Prostate gland (tissue), 2 donors: ENCODE results near the gene PDGFA. TPM values are rescaled to one million over a fixed set of nuclear protein-coding genes. Genes with fewer than 3 reads are reported as not detected.

Source experiments
- DNase-seq: peaks from one replicate; pipeline ENCODE4 v3.0.0-alpha.2; 2019; ENCODE audit warnings: low spot score
- H3K27ac ChIP-seq, 2 donors: fragments of 200-600 bp; sonication (generic); 2 replicates each; pipeline ENCODE4 v1.5.1; 2017 to 2019
- H3K27me3 ChIP-seq: fragments of 200-600 bp; sonication (generic); replicated peaks from 2 replicates; pipeline ENCODE4 v1.5.1; 2019; ENCODE audit not compliant: insufficient read depth
- H3K36me3 ChIP-seq, 2 donors: fragments of 200-600 bp; sonication (generic); 1 replicate in 1 of 2; 2 replicates in 1 of 2; pipeline versions ENCODE4 v1.5.1 to v1.8.1; 2017 to 2019
- H3K4me1 ChIP-seq: fragments of 200-600 bp; sonication (generic); replicated peaks from 2 replicates; pipeline ENCODE4 v1.5.1; 2019
- H3K4me3 ChIP-seq, 2 donors: fragments of 200-600 bp; sonication (generic); 2 replicates each; pipeline ENCODE4 v1.5.1; 2017 to 2019
- H3K9me3 ChIP-seq: fragments of 200-600 bp; sonication (generic); 2 replicates; pipeline ENCODE4 v1.5.1; 2017
- POLR2A ChIP-seq: fragments of 450-650 bp; IDR thresholded peaks from one replicate; pipeline ENCODE4 v1.6.1; 2016; ENCODE audit warnings: antibody characterized with exemption, mild to moderate bottlenecking
- POLR2AphosphoS5 ChIP-seq: sonication (generic); formaldehyde crosslinking; IDR thresholded peaks from one replicate; pipeline ENCODE4 v1.6.1; 2017; ENCODE audit warnings: antibody characterized with exemption
- WGBS: methylation state at CpG from one replicate; pipeline ENCODE4 v1.1.5; 2018; 5-methylcytosine and 5-hydroxymethylcytosine counted together
- intact Hi-C: fragments of 100-400 bp; cut with DNase I; formaldehyde crosslinking; loops from one replicate; pipeline ENCODE4 v1.14.2; 2022
- total RNA-seq, 2 donors: library from RNA; depleted of rRNA; stranded (reverse); fragments of >200 nt; gene quantifications; one replicate each; pipeline ENCODE4 v1.1.0, GENCODE V29; 2016
- TF ChIP-seq, protein P1 (sequence below), 4 experiments: fragments of 200-600 bp in 2 of 4; fragments of 450-650 bp in 2 of 4; sonication (generic) in 2 of 4; IDR thresholded peaks; 1 replicate in 3 of 4; 2 replicates in 1 of 4; pipeline ENCODE4 v1.5.1; 2016 to 2019; ENCODE audit warnings: antibody characterized with exemption in 4 of 4, mild to moderate bottlenecking in 2 of 4, moderate library complexity in 2 of 4

PDGFA gene
- total RNA-seq, 2 donors from 2014 or later = 40.4 to 75.0 TPM

DNA sequence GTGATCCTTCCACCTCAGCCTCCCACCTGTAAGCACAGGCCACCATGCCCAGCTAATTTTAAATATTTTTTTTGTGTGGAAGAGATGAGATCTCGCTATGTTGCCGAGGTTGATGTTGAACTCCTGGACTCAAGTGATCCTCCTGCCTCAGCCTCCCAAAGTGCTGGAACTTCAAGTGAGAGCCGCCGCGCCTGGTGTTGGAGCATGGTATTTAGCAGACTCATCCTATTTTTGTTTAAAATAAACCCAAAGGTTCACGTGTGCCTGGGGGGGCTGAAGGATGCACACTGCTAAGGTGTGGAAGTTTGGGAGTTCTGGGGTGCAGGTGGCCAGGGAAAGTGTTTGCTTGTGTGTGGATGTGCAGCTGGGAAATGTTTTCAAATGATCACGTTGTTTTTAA, 18.1 kb downstream of the PDGFA start:
- 86% methylated on average over 7 of the region's 7 CpGs for WGBS
- no peak overlapping the region for H3K4me3 ChIP-seq
- TF ChIP-seq, protein P1, sequence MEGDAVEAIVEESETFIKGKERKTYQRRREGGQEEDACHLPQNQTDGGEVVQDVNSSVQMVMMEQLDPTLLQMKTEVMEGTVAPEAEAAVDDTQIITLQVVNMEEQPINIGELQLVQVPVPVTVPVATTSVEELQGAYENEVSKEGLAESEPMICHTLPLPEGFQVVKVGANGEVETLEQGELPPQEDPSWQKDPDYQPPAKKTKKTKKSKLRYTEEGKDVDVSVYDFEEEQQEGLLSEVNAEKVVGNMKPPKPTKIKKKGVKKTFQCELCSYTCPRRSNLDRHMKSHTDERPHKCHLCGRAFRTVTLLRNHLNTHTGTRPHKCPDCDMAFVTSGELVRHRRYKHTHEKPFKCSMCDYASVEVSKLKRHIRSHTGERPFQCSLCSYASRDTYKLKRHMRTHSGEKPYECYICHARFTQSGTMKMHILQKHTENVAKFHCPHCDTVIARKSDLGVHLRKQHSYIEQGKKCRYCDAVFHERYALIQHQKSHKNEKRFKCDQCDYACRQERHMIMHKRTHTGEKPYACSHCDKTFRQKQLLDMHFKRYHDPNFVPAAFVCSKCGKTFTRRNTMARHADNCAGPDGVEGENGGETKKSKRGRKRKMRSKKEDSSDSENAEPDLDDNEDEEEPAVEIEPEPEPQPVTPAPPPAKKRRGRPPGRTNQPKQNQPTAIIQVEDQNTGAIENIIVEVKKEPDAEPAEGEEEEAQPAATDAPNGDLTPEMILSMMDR (IDR thresholded peaks at IDR 0.05) = no peak
- TF ChIP-seq POLR2AphosphoS5 (no peak), POLR2A (no peak)
- intact Hi-C loops = no loop called here
- H3K9me3 ChIP-seq = no peaks in the 10 kb centered on the region
- H3K36me3 ChIP-seq = no peaks in the 10 kb centered on the region
- no peak for DNase-seq
- H3K27me3 ChIP-seq = no peaks in the 10 kb centered on the region
- H3K27ac ChIP-seq = no peak overlapping the region
- H3K4me1 ChIP-seq = no peaks in the 10 kb centered on the region

DNA sequence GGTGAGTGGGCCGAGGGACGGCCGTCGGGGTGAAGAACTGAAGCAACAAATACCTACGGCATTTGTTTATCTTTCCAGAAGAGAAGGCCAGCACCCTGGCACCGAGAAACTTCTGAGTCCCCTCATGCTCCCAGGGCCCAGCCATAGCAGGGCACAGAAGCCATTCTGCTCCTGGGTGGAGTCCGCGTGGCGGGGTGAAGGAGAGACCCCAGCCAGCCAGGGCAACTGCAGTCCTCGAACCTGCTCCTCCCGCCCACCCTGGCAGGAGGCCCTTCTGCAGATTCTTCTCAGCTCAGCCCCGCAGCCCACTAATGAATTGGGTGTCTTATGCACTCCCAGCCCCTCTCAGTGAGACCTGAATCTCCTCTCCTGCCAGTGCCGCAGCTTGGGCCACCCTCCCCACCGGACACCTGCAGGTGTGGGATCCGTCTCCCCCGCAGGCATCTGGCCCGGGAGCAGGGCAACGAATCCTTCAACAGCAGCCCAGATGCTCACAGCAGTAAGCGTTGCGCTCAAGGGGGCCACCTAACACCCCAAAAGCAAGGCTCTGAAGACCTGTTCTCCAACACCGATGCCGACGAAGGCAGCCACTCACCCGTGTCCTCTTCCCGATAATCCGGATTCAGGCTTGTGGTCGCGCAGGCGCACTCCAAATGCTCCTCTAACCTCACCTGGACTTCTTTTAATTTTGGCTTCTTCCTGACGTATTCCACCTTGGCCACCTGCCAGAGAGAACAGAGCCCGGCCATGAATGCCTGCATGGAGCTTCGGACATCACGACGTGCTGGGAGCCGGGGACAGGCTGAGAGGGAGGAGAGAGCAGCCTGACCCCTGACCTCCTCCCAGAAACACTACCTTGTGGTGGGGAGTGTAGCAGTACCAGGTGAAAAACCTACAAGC, 18.9 kb downstream of the PDGFA start:
- intact Hi-C loops = no loop called here
- TF ChIP-seq, protein P1 (IDR thresholded peaks at IDR 0.05) = no peak
- TF ChIP-seq POLR2AphosphoS5 (no peak), POLR2A (no peak)
- 87% methylated on average over 35 of the region's 35 CpGs for WGBS
- no peaks in the 10 kb centered on the region for H3K36me3 ChIP-seq
- no peaks in the 10 kb centered on the region for H3K9me3 ChIP-seq
- no peak overlapping the region for H3K4me3 ChIP-seq
- no peak for DNase-seq
- no peak overlapping the region for H3K27ac ChIP-seq
- H3K27me3 ChIP-seq = no peaks in the 10 kb centered on the region
- H3K4me1 ChIP-seq = no peaks in the 10 kb centered on the region

DNA sequence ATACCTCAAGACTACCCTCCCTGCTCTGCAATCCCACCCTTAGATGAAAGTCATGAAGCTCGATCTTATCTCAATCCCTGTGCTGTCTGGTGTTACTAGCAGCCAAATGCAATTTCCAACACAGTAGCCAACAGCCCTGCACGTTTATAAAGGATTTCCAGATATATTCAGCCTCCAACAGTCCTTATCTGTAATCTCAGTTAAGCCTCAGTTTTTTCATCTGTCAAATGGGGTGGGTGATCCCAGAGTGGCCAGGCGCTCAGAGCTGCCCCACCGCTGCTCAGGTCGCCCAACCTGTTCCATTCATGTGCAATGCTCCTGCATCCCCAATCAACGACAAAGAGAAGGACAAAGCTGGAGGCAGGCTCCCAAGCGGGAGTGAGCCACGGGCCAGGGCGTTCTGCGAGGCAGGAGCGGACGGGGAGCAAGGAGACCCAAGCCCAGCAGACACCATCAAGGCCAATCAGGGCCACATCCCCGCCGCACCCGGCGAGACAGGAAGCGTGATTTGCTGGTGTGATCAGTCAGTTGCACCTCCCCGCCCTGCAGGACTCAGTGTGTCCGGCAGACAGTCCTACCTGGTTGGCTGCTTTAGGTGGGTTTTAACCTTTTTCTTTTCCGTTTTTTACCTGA, 19.7 kb downstream of the PDGFA start:
- intact Hi-C loops = no loop called here
- H3K9me3 ChIP-seq = no peaks in the 10 kb centered on the region
- no peak for TF ChIP-seq POLR2A
- TF ChIP-seq, protein P1 (IDR thresholded peaks at IDR 0.05) = no peak
- no peak for TF ChIP-seq POLR2AphosphoS5
- H3K27ac ChIP-seq = peak overlapping the region in 1 of 2 donors; percentile 6
- DNase-seq = no peak
- no peaks in the 10 kb centered on the region for H3K36me3 ChIP-seq
- H3K4me1 ChIP-seq = no peaks in the 10 kb centered on the region
- WGBS = 89% methylated on average over 20 of the region's 20 CpGs
- H3K27me3 ChIP-seq = no peaks in the 10 kb centered on the region
- H3K4me3 ChIP-seq = no peak overlapping the region

DNA sequence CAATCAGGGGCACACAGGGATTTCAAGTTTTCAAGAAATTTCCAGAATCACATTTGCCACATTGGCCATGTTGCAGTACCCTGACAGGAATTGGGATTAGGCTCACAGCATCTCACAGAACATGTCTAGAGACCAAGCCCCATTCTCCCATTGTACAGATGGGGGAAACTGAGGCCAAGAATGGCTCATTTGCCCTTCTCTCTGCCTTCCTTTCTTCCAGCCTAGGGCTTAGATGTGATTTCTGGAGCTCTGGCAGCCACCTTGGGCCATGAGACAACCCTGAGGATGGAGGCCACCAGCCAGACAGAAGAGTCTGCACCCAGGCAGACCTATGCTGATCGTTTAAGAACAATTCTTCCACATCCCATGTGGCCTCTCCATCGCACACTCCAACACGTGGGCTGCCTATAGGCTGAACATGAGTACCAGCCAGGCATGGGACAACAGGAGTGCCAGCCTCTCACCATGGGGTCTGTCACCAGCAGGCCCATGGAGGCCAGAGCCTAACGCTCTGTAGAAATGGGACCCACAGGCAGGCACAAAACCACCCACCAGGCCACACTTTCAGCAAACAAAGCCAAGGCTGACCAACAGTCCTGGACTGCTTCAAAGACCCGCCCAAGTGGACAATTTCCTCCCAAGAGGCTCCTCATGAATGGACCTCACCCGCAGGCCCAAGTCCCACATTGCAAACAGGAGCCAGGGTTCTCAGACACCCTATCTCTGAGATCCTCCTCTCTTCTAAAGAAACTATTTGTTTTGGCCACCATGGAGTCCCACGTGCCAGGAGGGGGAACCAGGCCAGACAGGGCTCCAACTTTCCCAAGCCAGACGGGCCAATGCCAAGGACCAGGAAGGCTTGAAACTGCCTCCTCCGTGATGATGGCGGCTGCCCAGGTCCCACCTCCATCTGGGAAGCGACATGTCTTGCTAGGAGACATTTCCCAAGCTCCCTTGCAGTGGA, 20.7 kb downstream of the PDGFA start:
- Histone ChIP-seq H3K9me3 (no peaks in the 10 kb centered on the region), H3K4me3 (no peak overlapping the region), H3K36me3 (no peaks in the 10 kb centered on the region), H3K27ac (peak overlapping the region; percentile 5 to 6), H3K27me3 (no peaks in the 10 kb centered on the region), H3K4me1 (no peaks in the 10 kb centered on the region)
- TF ChIP-seq, protein P1 (IDR thresholded peaks at IDR 0.05) = no peak
- TF ChIP-seq POLR2AphosphoS5 = peak; percentile 93
- DNase-seq = peak; percentile 91
- 65% methylated on average over 11 of the region's 11 CpGs for WGBS
- intact Hi-C loops = no loop called here
